Dendritic cell treated with granulocyte-macrophage colony-stimulating factor and Interleukin-4, amounts not matched to agents 40 ng/mL and 50 ng/mL, for 4 days (primary cell): ENCODE results near the gene PDE1C.
"Not testable (repeated sequence)": the region's sequence is repeated elsewhere in the genome, so short reads cannot be mapped to it uniquely, and the experiment has no call there.

Experiments used
- H3K27ac Mint-ChIP-seq: one replicate; pipeline ENCODE4 v1.8.0; 2022; ENCODE audit warnings: mild to moderate bottlenecking, mixed read lengths
- H3K27me3 Mint-ChIP-seq: one replicate; pipeline ENCODE4 v1.8.0; 2022; ENCODE audit warnings: mild to moderate bottlenecking, mixed read lengths
- H3K36me3 Mint-ChIP-seq: one replicate; pipeline ENCODE4 v1.8.0; 2022; ENCODE audit warnings: low read depth, mixed read lengths
- H3K4me1 Mint-ChIP-seq: one replicate; pipeline ENCODE4 v1.8.0; 2022; ENCODE audit warnings: low read depth, mixed read lengths
- H3K4me3 Mint-ChIP-seq: one replicate; pipeline ENCODE4 v1.8.0; 2022; ENCODE audit warnings: mild to moderate bottlenecking, moderate library complexity, mixed read lengths
- H3K9me3 Mint-ChIP-seq: one replicate; pipeline ENCODE4 v1.8.0; 2022; ENCODE audit warnings: mixed read lengths
- intact Hi-C: fragments of 100-400 bp; cut with micrococcal nuclease; formaldehyde crosslinking; loops from one replicate; pipeline ENCODE4 v1.15.0; 2022

The PDE1C gene

GRCh38 chr7:31857172-31857571, 213.0 kb downstream of the PDE1C start:
- intact Hi-C loops = loop anchor here (5.0 kb wide), 2 partner anchors 35 to 45 kb away; no protein-coding TSS in a partner anchor
- H3K36me3 Mint-ChIP-seq = no peaks in the 10 kb centered on the region
- peak overlapping the region; percentile 49 for H3K27ac Mint-ChIP-seq
- H3K9me3 Mint-ChIP-seq = peaks cover 7% of the 10 kb centered on the region
- H3K27me3 Mint-ChIP-seq = peaks cover 1% of the 10 kb centered on the region
- no peak overlapping the region for H3K4me3 Mint-ChIP-seq
- peaks cover 20% of the 10 kb centered on the region for H3K4me1 Mint-ChIP-seq

GRCh38 chr7:31856337-31856736, 213.9 kb downstream of the PDE1C start:
- H3K4me1 Mint-ChIP-seq = peaks cover 20% of the 10 kb centered on the region
- no peak overlapping the region for H3K27ac Mint-ChIP-seq
- no peak overlapping the region for H3K4me3 Mint-ChIP-seq
- intact Hi-C loops = loop anchor here (5.0 kb wide), 2 partner anchors 36 to 44 kb away; no protein-coding TSS in a partner anchor
- H3K27me3 Mint-ChIP-seq = peaks cover 1% of the 10 kb centered on the region
- no peaks in the 10 kb centered on the region for H3K36me3 Mint-ChIP-seq
- H3K9me3 Mint-ChIP-seq = peaks cover 7% of the 10 kb centered on the region

DNA sequence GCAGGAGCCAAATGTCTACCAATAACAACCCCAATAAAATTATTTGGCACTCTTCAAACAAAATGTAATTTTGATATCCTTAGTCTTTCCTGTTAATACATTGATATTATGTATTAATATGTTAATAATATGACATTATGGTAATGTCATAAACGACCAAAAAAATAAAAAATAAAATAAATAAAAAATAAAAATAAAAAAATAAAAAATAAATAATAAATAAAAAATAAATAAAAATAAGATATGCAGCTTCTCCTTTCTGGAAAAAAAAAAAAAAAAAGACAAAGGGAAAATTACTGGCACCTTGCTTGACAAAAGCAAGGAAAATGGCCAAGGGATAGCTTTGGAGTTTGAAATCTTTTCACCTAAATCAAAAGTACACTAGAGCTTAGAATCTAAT, 214.7 kb downstream of the PDE1C start:
- H3K27ac Mint-ChIP-seq = no peak overlapping the region
- H3K4me3 Mint-ChIP-seq = no peak overlapping the region
- H3K4me1 Mint-ChIP-seq = peaks cover 20% of the 10 kb centered on the region
- peaks cover 1% of the 10 kb centered on the region for H3K27me3 Mint-ChIP-seq
- intact Hi-C loops = loop anchor here (5.0 kb wide), 2 partner anchors 37 to 43 kb away; no protein-coding TSS in a partner anchor
- no peaks in the 10 kb centered on the region for H3K9me3 Mint-ChIP-seq
- no peaks in the 10 kb centered on the region for H3K36me3 Mint-ChIP-seq

GRCh38 chr7:31853380-31853779, 216.8 kb downstream of the PDE1C start:
- Mint-ChIP-seq H3K36me3 (no peaks in the 10 kb centered on the region), H3K9me3 (no peaks in the 10 kb centered on the region), H3K27me3 (peaks cover 3% of the 10 kb centered on the region), H3K27ac (no peak overlapping the region), H3K4me3 (no peak overlapping the region), H3K4me1 (peaks cover 20% of the 10 kb centered on the region)
- intact Hi-C loops = no loop called here

DNA sequence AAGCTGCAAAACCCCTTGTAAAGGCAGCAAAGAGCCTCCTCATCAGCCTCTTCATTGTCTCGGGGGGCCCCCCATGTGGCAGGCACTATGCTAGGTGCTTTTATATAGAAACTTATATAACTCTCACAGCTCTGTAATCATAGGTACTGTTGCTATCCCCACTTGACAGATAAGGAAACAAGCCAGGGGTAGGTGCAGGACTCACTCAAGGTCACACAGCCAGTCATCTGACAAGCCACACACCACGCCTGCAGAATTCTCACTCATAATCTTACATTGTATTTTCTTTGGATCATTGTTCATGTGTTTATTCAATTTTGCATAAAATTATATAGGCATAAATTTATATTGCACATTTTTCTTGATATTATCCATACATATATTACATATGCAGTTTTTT, 217.7 kb downstream of the PDE1C start:
- H3K9me3 Mint-ChIP-seq = no peaks in the 10 kb centered on the region

DNA sequence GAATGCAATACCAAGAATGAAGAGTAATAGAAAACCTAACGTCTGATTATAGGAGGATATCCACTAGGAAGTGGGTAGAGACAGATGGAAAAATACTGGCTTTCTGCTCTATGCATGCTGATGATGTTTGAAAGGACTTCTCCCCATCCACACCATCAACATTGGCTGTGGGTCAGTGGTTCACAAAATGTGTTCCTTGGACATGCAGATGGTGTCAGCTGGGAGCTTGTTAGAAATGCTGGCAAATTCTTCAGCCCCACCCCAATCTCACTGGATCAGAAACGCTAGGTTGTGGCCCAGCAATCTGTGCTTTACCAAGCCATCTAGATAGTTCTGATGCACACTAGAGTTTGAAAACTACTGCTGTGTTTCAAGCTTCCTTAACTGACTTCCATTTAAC, 219.1 kb downstream of the PDE1C start:
- Mint-ChIP-seq H3K36me3 (no peaks in the 10 kb centered on the region), H3K9me3 (no peaks in the 10 kb centered on the region), H3K4me3 (no peak overlapping the region), H3K4me1 (no peaks in the 10 kb centered on the region), H3K27ac (no peak overlapping the region), H3K27me3 (peaks cover 3% of the 10 kb centered on the region)
- intact Hi-C loops = no loop called here

More for the DNA sequence above, 217.7 kb downstream of the PDE1C start:
- Mint-ChIP-seq H3K36me3 (no peaks in the 10 kb centered on the region), H3K27ac (no peak overlapping the region), H3K27me3 (peaks cover 3% of the 10 kb centered on the region), H3K4me3 (no peak overlapping the region), H3K4me1 (peaks cover 11% of the 10 kb centered on the region)
- intact Hi-C loops = no loop called here

GRCh38 chr7:31850601-31851000, 219.6 kb downstream of the PDE1C start:
- H3K4me1 Mint-ChIP-seq = no peaks in the 10 kb centered on the region
- no peak overlapping the region for H3K27ac Mint-ChIP-seq
- peaks cover 3% of the 10 kb centered on the region for H3K27me3 Mint-ChIP-seq
- intact Hi-C loops = no loop called here
- no peaks in the 10 kb centered on the region for H3K36me3 Mint-ChIP-seq
- H3K9me3 Mint-ChIP-seq = no peaks in the 10 kb centered on the region
- H3K4me3 Mint-ChIP-seq = no peak overlapping the region

- H3K27me3 Mint-ChIP-seq = peaks cover 3% of the 10 kb centered on the region
- H3K4me1 Mint-ChIP-seq = no peaks in the 10 kb centered on the region
- H3K4me3 Mint-ChIP-seq = no peak overlapping the region
- intact Hi-C loops = no loop called here
- H3K9me3 Mint-ChIP-seq = no peaks in the 10 kb centered on the region
- H3K27ac Mint-ChIP-seq = no peak overlapping the region
- no peaks in the 10 kb centered on the region for H3K36me3 Mint-ChIP-seq
These were observed 220.1 kb downstream of the PDE1C start for GRCh38 chr7:31850066-31850465.

GRCh38 chr7:31835471-31835870, 234.7 kb downstream of the PDE1C start:
- H3K36me3 Mint-ChIP-seq = no peaks in the 10 kb centered on the region
- H3K4me1 Mint-ChIP-seq = peaks cover 17% of the 10 kb centered on the region
- H3K27me3 Mint-ChIP-seq = peaks cover 1% of the 10 kb centered on the region

GRCh38 chr7:31833625-31834024, 236.6 kb downstream of the PDE1C start:
- not testable (repeated sequence) for H3K36me3 Mint-ChIP-seq, H3K27ac Mint-ChIP-seq, H3K4me3 Mint-ChIP-seq, H3K27me3 Mint-ChIP-seq
- H3K4me1 Mint-ChIP-seq = peaks cover 17% of the 10 kb centered on the region
- H3K9me3 Mint-ChIP-seq = peaks cover 26% of the 10 kb centered on the region
- intact Hi-C loops = loop anchor here (5.0 kb wide), 1 partner anchor 229 kb away; no protein-coding TSS in a partner anchor

More at GRCh38 chr7:31835471-31835870, 234.7 kb downstream of the PDE1C start:
- no peak overlapping the region for H3K27ac Mint-ChIP-seq
- intact Hi-C loops = no loop called here
- H3K9me3 Mint-ChIP-seq = peaks cover 26% of the 10 kb centered on the region
- no peak overlapping the region for H3K4me3 Mint-ChIP-seq

DNA sequence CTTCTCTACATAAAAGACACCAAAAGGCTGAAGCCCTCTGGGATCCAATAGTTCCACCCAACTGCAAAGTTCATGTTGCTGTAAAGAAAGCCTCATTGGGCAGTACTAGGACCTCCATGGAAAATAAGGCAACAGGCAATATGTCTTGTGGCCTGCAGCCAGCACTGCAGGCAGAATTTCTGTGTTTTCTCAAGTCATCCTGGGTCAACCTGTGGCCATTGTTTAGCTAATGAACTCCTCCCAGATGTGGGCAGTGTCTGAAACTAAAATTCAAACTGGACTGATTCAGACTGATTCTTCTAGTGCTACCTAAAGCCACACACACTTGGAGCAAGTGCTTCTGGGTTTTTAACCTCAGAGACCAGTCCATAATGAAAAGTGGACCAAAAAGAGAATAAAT, 241.7 kb downstream of the PDE1C start:
- Mint-ChIP-seq H3K27ac (no peak overlapping the region), H3K4me3 (no peak overlapping the region), H3K27me3 (peaks cover 2% of the 10 kb centered on the region), H3K4me1 (peaks cover 21% of the 10 kb centered on the region), H3K36me3 (no peaks in the 10 kb centered on the region), H3K9me3 (peaks cover 7% of the 10 kb centered on the region)
- intact Hi-C loops = no loop called here

DNA sequence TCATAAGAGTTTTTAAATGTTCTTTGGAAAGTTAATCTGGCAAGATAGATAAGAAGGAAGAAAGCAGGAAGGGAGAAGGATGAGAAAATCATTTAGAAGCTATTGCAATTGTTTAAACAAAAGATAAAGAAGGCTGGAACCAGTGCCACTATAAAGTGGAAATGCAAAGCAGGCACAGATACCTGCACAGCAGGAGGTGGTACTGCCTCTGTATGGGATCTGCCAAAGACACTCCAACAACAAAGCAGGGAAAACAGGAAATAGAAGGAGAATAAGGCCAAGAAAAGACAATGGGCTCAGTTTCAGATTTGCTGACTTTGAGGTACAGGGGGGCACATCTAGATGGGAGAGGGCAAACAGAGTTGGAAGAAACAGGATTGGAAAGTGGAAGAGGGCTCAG, 244.6 kb downstream of the PDE1C start:
- Mint-ChIP-seq H3K27ac (no peak overlapping the region), H3K9me3 (no peaks in the 10 kb centered on the region), H3K36me3 (no peaks in the 10 kb centered on the region), H3K4me1 (peaks cover 15% of the 10 kb centered on the region), H3K4me3 (no peak overlapping the region), H3K27me3 (peaks cover 7% of the 10 kb centered on the region)
- intact Hi-C loops = no loop called here

- peaks cover 5% of the 10 kb centered on the region for H3K4me1 Mint-ChIP-seq
- intact Hi-C loops = no loop called here
- H3K27ac Mint-ChIP-seq = no peak overlapping the region
These were observed 251.2 kb downstream of the PDE1C start for GRCh38 chr7:31819031-31819430.

GRCh38 chr7:31816810-31817209, 253.4 kb downstream of the PDE1C start:
- intact Hi-C loops = no loop called here
- H3K27me3 Mint-ChIP-seq = peaks cover 4% of the 10 kb centered on the region
- no peaks in the 10 kb centered on the region for H3K9me3 Mint-ChIP-seq
- H3K4me1 Mint-ChIP-seq = peaks cover 17% of the 10 kb centered on the region
- H3K27ac Mint-ChIP-seq = no peak overlapping the region
- H3K36me3 Mint-ChIP-seq = no peaks in the 10 kb centered on the region
- no peak overlapping the region for H3K4me3 Mint-ChIP-seq

More at GRCh38 chr7:31819031-31819430, 251.2 kb downstream of the PDE1C start:
- Mint-ChIP-seq H3K9me3 (no peaks in the 10 kb centered on the region), H3K36me3 (no peaks in the 10 kb centered on the region), H3K27me3 (peaks cover 6% of the 10 kb centered on the region), H3K4me3 (no peak overlapping the region)

GRCh38 chr7:31815796-31816195, 254.4 kb downstream of the PDE1C start:
- Mint-ChIP-seq H3K9me3 (no peaks in the 10 kb centered on the region), H3K27ac (no peak overlapping the region), H3K4me1 (peaks cover 23% of the 10 kb centered on the region), H3K27me3 (peaks cover 2% of the 10 kb centered on the region), H3K4me3 (no peak overlapping the region), H3K36me3 (no peaks in the 10 kb centered on the region)
- intact Hi-C loops = no loop called here
